ENCODE measurements around the gene OR2B2.
A peak's percentile ranks its signal among the peaks of the same experiment; 100 is the strongest.

The OR2B2 gene

GRCh38 chr6:27890445-27891319 is 21.5 kb downstream of the OR2B2 start:
- H3K9ac ChIP-seq (ENCODE audit: low read length), result peak overlapping the region; percentile 97
- H2AFZ ChIP-seq (ENCODE audit: low read length), result no peak overlapping the region
- peak overlapping the region; percentile 82 for H3K4me3 ChIP-seq (ENCODE audit: low read depth, low read length, poor library complexity, severe bottlenecking)
- no peaks in the 10 kb centered on the region for H3K9me3 ChIP-seq (ENCODE audit: low read length)
- H3K27me3 ChIP-seq (ENCODE audit: insufficient read depth, low read length), result no peaks in the 10 kb centered on the region
- H3K9me2 ChIP-seq (ENCODE audit: low read depth, low read length), result no peaks in the 10 kb centered on the region
- no peak for TF ChIP-seq CTCF (IDR thresholded peaks at IDR 0.05; ENCODE audit: low read length)
- no peak for TF ChIP-seq EZH2 (IDR thresholded peaks at IDR 0.05; ENCODE audit: borderline replicate concordance, low read length)
- no peaks in the 10 kb centered on the region for H3K79me2 ChIP-seq (ENCODE audit: insufficient read depth, low read length)
- peaks cover 38% of the 10 kb centered on the region for H3K4me1 ChIP-seq (ENCODE audit: insufficient read depth, low read length, severe bottlenecking)
- peaks cover 23% of the 10 kb centered on the region; the same call in 1 of the 2 replicates for H3F3A ChIP-seq (ENCODE audit: insufficient read depth, low read length)
- peak overlapping the region; percentile 89 for H3K4me2 ChIP-seq (ENCODE audit: low read length)
- peak overlapping the region; percentile 99 for H3K27ac ChIP-seq (ENCODE audit: low read depth, low read length, poor library complexity, severe bottlenecking)
- no peaks in the 10 kb centered on the region for H4K20me1 ChIP-seq (ENCODE audit: insufficient read depth, low read length)
- no peaks in the 10 kb centered on the region; the same call in 1 of the 2 replicates for H3K36me3 ChIP-seq (ENCODE audit: insufficient read depth, low read length)

- no peaks in the 10 kb centered on the region; the same call in 1 of the 2 replicates for H3K36me3 ChIP-seq (ENCODE audit: insufficient read depth, low read length)
- no peaks in the 10 kb centered on the region for H3K9me3 ChIP-seq (ENCODE audit: low read length)
- H3K9ac ChIP-seq (ENCODE audit: low read length), result peak overlapping the region; percentile 90
- TF ChIP-seq EZH2 (IDR thresholded peaks at IDR 0.05; ENCODE audit: borderline replicate concordance, low read length), result no peak
- no peak for TF ChIP-seq CTCF (IDR thresholded peaks at IDR 0.05; ENCODE audit: low read length)
- H3K27me3 ChIP-seq (ENCODE audit: insufficient read depth, low read length), result no peaks in the 10 kb centered on the region
- no peaks in the 10 kb centered on the region for H3K79me2 ChIP-seq (ENCODE audit: insufficient read depth, low read length)
- peak overlapping the region; percentile 99 for H3K27ac ChIP-seq (ENCODE audit: low read depth, low read length, poor library complexity, severe bottlenecking)
- peaks cover 37% of the 10 kb centered on the region for H3K4me1 ChIP-seq (ENCODE audit: insufficient read depth, low read length, severe bottlenecking)
- no peaks in the 10 kb centered on the region for H4K20me1 ChIP-seq (ENCODE audit: insufficient read depth, low read length)
- H3F3A ChIP-seq (ENCODE audit: insufficient read depth, low read length), result peaks cover 18% of the 10 kb centered on the region; the same call in 1 of the 2 replicates
- H3K4me2 ChIP-seq (ENCODE audit: low read length), result peak overlapping the region; percentile 77
- H3K4me3 ChIP-seq (ENCODE audit: low read depth, low read length, poor library complexity, severe bottlenecking), result peak overlapping the region; percentile 82
- H3K9me2 ChIP-seq (ENCODE audit: low read depth, low read length), result no peaks in the 10 kb centered on the region
- H2AFZ ChIP-seq (ENCODE audit: low read length), result no peak overlapping the region
Observed at GRCh38 chr6:27889628-27890444, 22.4 kb downstream of the OR2B2 start.

GRCh38 chr6:27889275-27889627 is 22.9 kb downstream of the OR2B2 start:
- Histone ChIP-seq H3K27ac (ENCODE audit: low read depth, low read length, poor library complexity, severe bottlenecking) (peak overlapping the region; percentile 99), H3K36me3 (ENCODE audit: insufficient read depth, low read length) (no peaks in the 10 kb centered on the region; the same call in 1 of the 2 replicates), H3K9me3 (ENCODE audit: low read length) (no peaks in the 10 kb centered on the region), H3K4me1 (ENCODE audit: insufficient read depth, low read length, severe bottlenecking) (peaks cover 37% of the 10 kb centered on the region), H3F3A (ENCODE audit: insufficient read depth, low read length) (peaks cover 17% of the 10 kb centered on the region; the same call in 1 of the 2 replicates), H4K20me1 (ENCODE audit: insufficient read depth, low read length) (no peaks in the 10 kb centered on the region), H3K79me2 (ENCODE audit: insufficient read depth, low read length) (no peaks in the 10 kb centered on the region), H3K4me3 (ENCODE audit: low read depth, low read length, poor library complexity, severe bottlenecking) (peak overlapping the region; percentile 82), H3K27me3 (ENCODE audit: insufficient read depth, low read length) (no peaks in the 10 kb centered on the region), H3K9me2 (ENCODE audit: low read depth, low read length) (no peaks in the 10 kb centered on the region), H2AFZ (ENCODE audit: low read length) (no peak overlapping the region), H3K4me2 (ENCODE audit: low read length) (peak overlapping the region; percentile 77), H3K9ac (ENCODE audit: low read length) (peak overlapping the region; percentile 90)
- TF ChIP-seq CTCF (IDR thresholded peaks at IDR 0.05; ENCODE audit: low read length) (no peak), EZH2 (IDR thresholded peaks at IDR 0.05; ENCODE audit: borderline replicate concordance, low read length) (no peak)
